Ramos (cell line): Measurements from ENCODE around the gene ZBTB17.

Source experiments
- in situ Hi-C: fragments of 300-500 bp; cut with MboI; formaldehyde crosslinking; loops from one replicate; pipeline ENCODE4 v1.14.3; 2022; ENCODE audit warnings: low sequenced_read_pairs; ENCODE audit not compliant: unreplicated experiment

ZBTB17 gene

DNA sequence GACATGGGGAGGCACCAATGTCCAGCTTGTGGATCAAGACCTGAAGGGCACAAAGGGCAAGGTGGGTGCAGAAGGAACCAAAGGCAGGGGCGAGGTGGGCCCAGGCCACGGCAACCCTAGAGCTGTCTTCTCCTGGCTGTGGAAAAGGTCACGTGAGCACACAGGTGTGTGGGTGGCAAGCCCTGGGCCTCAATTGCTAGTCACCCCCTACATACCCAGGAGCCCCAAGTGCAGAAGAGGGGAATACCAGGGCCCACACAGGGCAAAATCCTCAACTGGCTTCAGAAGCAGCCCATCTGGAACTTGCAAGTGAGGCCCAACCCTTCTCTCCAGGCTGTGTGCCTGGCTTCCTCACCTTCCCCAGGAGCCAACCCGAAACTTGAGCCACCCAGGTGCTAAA, 25.6 kb downstream of the ZBTB17 start:
- in situ Hi-C loops, result no loop called here

DNA sequence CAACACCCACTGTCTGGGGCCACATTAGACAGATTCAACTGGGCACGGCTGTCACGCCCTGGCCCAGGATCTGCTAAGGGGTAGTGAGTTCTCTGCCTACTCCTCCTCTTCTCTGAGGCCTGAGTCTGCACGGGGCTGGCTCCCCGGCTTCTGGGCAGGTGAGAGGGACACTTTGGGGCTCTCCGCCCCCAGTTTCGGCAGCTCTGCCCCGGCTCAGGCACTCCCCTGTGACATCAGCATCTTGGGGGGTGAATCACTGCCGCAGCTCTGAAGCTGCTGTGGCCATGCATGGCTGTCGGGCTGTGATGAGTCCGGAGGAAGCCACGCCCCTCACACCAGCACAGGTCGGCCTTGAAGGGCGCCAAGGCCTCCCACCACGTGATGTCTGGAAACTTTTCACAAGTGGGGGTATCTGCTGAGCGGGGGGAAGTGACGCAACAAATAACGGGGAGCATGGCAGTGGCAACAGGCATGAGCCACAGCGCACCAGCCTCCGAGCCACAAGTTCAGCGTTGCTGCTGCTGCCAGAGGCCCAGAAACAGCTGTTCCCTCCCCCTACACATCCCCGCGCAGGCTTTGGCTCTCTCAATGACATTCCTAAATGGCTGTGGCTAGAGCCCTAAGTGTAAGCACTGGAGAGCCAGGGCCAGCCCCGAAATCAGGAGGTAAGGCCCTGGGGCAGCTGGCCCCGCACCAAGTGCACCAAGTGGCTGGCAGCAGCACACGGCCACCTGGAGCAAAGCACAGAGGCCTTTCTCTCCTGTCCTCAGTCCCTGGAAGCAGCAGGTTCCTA, 26.3 kb downstream of the ZBTB17 start:
- in situ Hi-C loops, result no loop called here

DNA sequence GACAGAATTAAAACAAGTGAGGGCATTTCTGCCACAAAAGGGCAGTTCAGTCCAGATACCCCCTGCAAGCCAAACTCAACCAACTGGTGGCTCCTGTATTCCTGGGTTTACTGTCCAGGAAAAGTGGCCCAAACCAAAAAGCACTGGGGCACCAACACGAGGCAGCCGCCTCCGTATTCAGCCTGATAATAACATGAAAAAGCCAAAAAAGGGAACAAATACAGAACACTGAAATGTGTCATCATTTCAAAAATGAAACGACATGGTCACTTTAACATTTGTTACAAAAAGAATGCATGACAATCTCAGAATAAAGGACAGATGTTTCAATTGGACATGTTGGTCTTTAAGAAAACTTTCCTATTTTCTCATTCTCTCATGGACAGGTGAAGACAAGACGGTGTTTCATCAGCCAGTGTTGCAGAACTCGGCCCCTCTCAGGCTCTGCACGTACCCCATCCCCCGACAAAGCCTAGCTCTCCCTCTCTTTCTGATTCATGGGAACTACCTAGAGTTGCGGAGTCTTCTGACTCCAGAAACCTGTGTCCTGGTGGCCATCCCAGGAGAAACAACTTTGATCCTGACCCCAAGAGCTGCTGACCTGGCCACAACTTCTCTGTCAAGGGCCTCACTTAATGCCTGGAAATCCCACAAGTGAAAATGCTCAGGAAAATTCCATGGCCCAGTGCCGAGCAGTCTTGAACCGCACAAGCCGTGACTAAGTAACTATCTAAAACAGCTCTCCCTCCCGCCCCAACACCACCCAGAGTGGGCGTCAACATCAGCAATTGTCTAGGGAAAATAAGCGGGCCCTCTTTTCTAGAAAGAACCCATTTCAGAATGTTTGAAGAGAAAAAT, 27.1 kb downstream of the ZBTB17 start:
- in situ Hi-C loops, result no loop called here

DNA sequence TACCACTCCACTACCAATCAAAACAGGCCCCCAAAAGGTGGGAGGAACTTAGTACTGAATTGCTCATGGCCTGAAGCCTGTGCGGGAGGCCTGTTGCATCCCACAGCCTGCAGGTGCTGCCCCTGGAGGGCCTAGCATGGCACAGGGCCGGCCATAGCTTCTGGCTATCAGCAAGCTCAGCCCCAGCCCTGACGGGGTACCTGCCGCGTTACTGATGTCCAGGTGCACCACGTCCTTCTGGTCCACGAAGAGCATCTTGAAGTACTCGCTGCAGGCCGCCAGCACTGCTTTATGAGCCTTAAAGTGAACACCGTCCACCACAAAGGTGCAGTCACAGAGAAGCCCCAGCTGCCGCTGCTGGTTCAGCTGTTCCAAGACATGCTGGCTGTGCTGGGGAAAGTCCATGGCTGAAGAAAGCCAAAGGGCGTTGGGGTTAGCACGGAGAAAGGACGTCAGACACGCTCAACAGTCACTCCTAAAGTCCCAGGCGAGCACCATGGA, 27.8 kb downstream of the ZBTB17 start:
- in situ Hi-C loops, result no loop called here

DNA sequence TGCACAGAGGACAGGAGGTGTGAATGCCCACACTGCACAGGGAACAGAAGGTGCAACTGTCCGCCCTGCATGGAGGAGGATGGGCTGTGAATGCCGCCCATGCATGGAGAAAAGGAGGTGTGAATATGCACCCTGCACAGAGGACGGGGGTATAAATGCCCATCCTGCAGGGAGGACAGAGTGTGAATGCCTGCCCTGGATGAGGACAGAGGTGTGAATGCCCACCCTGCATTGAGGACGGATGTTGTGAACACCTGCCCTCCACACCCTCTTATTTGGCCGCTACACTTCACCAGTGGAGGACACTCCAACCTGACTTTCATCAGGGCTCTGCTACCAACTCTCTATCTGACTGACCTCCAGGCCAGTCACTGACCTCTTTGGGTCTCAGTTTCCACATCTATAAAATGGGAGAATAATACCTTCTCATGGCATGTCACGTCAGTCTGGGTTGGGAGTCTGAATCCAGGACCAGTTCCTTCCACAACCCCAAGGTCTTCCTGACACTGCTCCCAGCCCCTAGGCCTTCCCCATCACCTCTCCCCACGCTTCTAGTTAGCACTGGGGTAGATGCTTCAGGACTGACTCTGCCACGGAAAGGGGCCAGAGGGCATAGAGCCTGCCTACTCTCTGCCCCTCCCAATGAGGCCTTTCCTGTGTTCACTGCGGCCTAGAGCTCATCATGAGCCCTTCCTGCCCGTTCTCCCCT, 28.4 kb downstream of the ZBTB17 start:
- in situ Hi-C loops, result no loop called here

DNA sequence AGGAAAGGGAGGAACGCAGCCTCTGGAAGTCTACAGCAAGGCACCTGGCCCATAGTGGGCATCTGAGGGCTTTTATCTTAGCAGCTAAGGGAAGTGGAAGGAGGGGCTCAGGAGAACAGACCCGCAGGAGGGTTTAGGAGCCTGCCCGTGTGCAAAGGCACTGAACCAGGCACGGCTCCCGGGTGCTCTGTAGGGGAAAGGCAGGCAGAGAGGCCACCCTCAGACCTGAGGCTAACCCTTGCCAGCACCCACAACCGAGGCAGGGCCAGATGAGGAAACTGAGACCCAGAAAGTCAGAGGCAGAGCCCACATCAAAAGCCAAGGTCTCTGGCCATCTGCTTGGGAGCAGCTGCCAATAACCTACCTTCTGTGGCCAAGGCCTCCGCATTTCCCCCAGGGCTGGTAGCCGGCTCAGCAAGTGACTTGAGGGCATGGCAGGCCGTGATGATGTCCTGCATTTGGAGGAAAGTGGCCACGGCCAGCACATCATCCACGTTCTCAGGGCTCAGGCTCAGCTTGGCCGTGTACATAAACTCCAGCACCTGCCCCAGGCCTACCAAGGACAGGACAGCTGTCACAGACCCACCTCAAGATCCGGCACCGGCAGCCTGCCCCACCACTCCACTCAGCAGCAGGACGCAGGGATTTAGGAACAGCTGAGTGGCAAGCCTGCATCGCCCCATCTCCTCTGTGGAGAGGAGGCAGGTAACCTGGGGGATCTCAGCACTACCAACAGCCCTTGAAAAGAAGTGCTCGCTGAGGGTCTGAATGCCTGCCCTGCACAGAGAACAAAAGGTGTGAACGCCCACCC, 29.1 kb downstream of the ZBTB17 start:
- in situ Hi-C loops, result no loop called here

DNA sequence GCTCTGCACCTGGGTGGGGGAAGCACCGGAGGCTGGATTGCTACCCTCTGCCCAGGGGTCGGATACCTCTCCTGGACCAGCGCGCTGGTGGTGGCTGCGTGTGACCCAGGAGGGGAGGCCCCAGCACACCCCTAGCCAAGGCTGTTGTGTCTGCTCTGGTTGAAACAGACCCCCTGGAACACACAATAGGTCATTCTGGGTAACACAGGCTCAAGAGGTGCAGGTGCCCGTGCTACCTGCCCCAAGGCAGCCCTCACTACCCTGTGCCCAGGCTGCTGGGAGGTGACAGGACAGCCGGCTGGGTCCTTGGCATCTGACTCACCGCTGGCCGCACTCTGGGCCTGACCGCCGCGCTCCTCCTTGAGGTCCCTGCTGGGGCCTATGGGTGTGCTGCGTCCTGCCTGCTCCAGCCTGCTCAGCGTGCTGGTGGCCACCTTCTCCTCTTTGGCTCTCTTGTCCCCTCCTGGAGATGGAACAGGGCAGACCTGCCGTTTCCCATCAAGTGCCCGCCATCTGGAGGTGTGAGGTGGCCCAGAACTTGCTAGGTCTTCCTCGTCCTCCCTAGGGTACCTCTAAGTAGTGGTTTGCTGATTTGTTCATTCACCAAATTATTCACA, 30.0 kb downstream of the ZBTB17 start:
- in situ Hi-C loops, result no loop called here

DNA sequence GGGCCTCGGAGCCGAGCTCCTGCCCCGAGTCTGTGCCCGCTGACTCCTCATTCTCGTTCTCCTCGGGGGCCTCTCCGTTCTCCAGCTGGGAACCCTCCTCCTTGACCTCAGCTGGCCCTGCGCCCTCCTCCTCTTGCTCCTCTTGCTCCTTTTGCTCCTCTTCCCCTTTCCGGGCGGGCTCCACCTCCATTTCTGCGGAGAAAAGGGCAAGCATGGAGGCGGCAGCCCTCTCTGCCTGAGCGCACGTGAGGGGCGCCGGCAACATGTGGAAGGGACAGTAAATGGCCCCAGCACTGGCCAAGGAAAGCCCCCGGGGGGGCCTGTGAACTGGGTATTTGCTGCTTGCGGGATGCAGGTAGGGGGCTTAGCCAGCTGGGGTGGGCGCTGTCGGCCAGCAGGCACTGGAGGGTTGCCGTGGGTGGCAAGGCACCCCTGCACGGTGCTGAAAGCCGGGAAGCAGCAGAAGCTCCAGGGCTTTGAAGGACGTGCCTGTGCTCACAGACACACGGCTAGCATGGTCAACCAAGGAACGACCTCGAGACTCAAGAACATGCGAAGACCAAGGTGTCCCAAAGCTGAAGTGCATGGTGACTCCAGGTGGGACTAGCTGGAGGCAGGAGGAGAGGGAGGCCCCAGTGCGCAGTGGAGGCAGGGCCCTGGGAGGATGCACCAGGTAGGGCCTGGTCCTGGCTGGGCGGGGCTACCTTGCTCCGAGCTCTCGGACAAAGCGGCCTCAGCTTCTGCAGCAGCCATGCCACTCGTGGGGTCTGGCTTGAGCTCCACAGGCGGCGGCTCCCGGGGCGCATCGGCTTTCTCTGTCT, 30.7 kb downstream of the ZBTB17 start:
- in situ Hi-C loops, result no loop called here

DNA sequence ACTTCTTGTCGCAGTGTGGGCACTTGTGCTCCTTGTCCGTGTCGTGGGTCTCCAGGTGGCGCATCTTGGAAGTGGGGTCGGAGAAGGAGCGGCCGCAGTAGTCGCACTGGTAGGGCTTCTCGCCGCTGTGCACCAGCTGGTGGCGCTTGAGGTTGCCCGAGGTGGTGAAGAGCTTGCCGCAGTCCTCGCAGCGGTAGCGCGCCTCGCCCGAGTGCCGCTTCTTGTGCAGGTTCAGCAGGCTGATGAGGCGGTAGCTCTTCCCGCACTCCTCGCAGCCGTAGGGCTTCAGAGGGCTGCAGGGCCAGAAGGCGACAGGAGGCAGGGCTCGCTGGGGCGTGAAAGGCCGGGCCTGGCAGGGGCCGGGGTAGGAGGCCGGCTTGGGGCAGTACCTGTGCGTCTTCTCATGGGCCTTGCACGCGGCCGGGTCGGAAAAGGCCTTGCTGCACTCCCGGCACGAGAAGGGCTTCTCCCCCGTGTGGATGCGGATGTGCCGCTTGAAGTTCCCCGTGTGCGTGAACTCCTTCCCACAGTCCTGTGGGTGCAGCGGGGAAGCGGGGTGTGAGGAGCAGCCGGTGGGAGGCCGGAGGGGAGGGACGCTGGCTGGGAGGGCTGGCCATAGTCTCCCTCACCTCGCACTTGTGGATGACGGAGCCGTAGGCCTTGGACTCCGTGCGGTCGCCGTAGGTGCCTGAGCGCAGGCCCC, 31.4 kb downstream of the ZBTB17 start:
- in situ Hi-C loops, result no loop called here

DNA sequence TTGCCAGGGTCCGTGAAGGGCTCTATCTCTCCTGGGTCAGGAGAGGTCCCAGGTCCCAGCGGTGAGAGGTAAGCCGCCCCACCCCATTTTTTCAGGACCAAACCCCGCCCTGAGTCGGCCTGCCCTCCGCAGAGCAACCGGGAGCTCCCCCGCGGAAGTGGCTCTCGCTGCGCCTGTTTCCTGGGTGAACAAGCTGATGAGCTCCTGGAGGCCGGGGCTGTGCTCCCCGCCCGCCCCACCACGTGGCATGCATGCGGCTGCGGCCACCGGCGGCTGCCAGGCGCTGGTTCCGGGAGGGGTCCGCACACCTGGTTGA, 32.0 kb downstream of the ZBTB17 start:
- in situ Hi-C loops, result no loop called here

DNA sequence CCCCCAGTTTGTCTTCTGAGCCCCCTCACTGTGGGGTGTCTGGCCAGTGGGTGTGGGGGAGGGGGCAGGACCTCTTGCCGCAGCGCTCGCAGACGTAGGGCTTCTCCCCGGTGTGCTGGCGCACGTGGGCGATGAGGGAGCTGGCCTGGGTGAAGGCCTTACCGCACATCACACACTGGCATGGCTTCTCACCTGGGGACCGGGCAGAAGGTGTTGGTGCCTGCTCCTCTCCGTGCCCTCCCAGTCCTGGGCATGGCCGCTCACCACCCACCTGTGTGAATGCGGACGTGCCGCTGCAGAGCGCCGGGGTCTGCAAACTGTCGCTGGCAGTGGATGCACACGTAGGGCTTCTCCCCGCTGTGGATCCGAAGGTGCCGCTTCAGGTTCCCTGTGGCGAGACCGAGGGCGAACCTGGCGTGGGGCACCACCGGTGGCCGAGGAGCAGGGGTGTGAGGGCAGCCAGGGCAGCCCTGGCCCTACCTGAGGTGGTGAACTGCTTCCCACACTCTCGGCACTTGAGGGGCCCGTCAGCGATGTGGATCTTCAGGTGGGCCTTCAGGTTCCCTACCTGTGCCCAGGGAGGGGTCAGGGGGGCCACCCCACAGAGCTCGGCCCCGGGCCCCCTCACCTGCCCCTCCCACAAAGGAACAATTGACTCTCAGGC, 32.4 kb downstream of the ZBTB17 start:
- in situ Hi-C loops, result no loop called here

DNA sequence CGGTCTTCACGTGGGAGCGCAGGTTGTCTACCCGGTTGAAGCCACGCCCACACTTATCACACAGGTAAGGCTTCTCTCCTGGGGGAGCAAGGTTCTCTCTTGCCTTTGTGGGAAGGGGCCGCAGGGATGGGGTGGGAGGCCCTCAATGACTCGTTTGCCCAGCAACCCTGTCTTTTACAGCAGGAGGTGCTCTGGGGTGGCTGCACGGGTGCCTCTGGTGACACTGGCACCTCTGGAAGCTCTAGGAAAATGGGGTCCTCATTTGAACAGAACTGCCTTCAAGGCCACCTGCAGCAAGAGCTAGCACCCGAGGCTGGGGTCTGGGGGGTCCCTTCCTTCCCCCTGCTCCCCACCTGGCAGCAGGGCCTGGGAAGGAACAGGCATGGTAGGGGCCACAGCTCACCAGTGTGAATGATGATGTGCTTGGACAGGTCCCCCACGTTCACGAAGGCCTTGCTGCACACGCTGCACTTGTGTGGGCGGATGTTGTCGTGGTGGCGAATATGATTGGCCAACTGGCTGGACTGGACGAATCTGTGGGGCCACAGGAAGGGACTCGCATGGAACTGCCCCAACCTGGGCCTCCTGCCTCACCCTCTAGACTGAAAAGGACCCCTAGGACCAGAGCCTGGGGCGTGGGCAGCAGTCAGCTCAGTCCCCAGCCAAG, 33.1 kb downstream of the ZBTB17 start:
- in situ Hi-C loops, result no loop called here

DNA sequence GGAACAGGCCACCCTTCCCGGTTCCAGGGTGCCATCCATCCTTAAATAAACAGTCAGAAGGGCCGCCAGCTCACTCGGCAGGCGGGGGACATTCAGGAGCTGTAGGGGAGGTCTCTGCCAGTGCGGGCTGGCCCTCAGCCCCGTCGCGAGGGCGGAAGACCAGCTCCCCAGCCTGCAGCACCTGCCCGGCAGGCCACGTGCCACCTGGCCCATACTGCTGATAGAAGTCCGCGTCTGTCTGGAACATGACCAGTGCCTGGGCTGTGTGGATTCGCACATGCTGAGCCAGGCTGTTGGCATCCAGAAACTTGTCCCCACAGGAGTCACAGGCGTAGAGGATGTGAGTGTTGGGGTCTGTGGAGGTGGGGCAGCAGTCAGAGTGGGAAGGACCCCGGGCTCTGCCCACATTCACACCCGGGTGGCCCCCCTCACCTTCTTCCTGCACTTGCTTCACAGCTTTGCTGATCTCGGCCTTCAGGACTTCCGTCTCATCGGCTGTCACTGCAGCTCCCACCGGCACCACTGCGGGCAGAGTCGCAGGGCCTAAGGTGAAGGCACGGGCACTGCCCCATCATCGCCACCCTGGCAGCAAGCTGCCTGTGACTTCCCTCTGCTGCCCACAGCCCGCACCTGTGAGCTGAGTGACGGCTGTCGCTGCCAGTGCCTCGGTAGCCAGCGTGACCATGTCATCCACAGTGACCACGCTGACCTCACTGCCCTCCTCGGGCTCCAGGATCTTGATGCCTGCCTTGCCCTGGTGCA, 33.8 kb downstream of the ZBTB17 start:
- in situ Hi-C loops, result no loop called here

DNA sequence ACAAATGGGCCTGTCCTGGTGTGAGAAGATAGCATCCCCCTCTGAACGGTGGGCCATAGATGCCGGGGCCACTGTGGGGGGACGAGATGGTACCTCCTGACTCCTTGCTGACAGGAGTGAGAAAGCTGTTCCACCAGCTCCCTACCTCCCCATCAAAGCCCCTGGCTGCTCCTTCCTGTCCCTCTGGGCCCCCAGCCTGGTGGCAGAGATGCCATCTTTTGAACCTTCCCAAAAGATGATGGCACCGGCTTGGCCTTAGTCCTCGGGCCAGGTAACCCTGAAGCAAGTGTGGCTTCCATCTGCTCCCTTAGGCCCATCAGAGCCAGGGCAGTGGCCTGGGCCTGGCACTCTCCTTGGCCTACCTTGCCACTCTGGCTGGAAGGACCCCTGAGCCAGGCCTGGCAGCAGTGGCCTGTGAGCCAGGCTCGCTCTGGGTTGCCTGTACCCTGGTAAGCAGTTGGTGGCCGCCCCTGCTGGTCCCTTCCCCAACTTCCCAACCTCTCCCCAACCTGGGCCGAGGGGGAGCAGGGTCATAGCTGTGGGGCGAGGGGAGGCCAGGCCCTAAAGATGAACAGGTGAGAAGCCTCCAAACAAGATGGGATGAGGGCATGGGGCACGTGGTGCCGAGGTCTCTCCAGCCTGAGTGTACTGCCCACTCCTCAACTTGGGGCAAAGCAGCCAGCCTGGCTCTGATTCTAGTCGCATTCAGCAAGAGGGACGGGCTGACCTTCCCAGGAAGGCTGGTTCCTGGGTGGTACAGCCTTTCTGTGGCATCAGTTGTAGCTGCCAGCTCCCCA, 34.7 kb downstream of the ZBTB17 start:
- in situ Hi-C loops, result no loop called here

DNA sequence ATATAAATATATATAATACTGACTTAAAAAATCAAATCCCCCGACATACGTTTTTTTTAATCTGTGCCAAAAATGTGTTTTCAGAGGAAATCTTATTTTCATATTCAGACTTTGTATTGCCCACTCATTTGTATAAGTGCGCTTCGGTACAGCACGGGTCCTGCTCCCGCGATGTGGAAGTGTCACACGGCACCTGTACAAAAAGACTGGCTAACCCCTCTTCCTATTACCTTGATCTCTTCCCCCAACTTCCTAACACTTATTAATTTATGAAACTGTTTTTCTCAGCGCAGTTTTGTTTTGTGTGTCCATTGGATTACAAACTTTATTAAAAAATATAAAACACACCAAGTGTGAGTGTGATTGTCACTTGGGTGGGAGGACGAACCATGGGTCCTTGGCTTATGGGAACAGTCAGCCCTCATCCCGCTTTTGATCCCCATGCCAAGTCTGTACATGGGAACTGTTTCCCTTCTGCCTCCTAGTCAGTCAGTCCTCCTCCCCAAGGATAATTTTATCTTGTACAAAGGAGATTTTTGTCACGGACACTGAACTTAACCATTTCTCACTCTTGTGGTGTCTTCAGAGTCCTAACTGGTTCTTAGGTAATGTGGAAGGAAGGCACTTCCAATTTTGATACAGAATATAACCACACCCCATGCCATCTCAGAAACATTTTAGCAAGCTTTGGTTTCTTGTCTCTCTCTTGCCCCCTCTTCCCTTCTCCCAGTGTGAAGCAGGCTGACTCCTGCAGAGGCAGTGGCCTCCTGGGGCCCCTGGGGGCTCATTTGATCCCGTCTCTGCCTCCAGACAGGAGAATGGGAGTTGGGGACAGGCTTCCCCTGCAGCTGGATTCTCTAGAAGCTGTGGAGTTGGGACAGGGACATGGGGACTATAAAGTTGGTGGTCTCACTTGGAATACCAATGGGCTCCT, 35.5 kb downstream of the ZBTB17 start:
- in situ Hi-C loops, result no loop called here
